Naive thymus-derived CD8-positive, alpha-beta T cell (primary cell): ENCODE results near the gene ALPL. TPM values are rescaled to one million over a fixed set of nuclear protein-coding genes. Genes with fewer than 3 reads are reported as not detected.
"Not testable (repeated sequence)": the region's sequence is repeated elsewhere in the genome, so short reads cannot be mapped to it uniquely, and the experiment has no call there.

ENCODE experiments used
- ATAC-seq, 2 donors: fragments of 150-1000 bp; cut with Tn5 transposase in 1 of 2; sonication (Bioruptor Pico), chemical (Tn5 transposase) in 1 of 2; 1 replicate in 1 of 2; 2 replicates in 1 of 2; pipeline ENCODE4 v1.10.0; 2021; ENCODE audit warnings: mild to moderate bottlenecking in 2 of 2, moderate library complexity in 2 of 2
- POLR2A ChIA-PET: fragments of 350-600 bp; sonication (Branson Sonifier 250); formaldehyde crosslinking; loops from one replicate; lab custom pipeline; 2021; ENCODE audit warnings: antibody characterized with exemption; lab: Charles Lee
- DNase-seq, 10 donors: peaks; one replicate each; pipeline versions ENCODE4 v3.0.0 to v3.0.0-alpha.2; 2020 to 2022
- H3K27ac Mint-ChIP-seq, 10 donors: one replicate each; pipeline ENCODE4 v1.8.0; 2020 to 2022; ENCODE audit warnings: mild to moderate bottlenecking in 10 of 10, mixed read lengths in 10 of 10, moderate library complexity in 4 of 10, inconsistent platforms in 1 of 10
- H3K27me3 Mint-ChIP-seq, 5 donors: one replicate each; pipeline ENCODE4 v1.8.0; 2021 to 2022; ENCODE audit warnings: mixed read lengths in 5 of 5
- H3K36me3 Mint-ChIP-seq, 3 donors: one replicate each; pipeline ENCODE4 v1.8.0; 2020 to 2022; ENCODE audit warnings: mixed read lengths in 3 of 3, mild to moderate bottlenecking in 2 of 3, inconsistent platforms in 1 of 3
- H3K4me1 Mint-ChIP-seq, 4 donors: one replicate each; pipeline ENCODE4 v1.8.0; 2021 to 2022; ENCODE audit warnings: mixed read lengths in 4 of 4
- H3K4me3 Mint-ChIP-seq, 10 donors: one replicate each; pipeline ENCODE4 v1.8.0; 2020 to 2022; ENCODE audit warnings: mild to moderate bottlenecking in 10 of 10, mixed read lengths in 10 of 10, moderate library complexity in 6 of 10, inconsistent platforms in 1 of 10
- H3K9me3 Mint-ChIP-seq, 9 donors: one replicate each; pipeline ENCODE4 v1.8.0; 2020 to 2022; ENCODE audit warnings: mixed read lengths in 9 of 9, mild to moderate bottlenecking in 3 of 9, inconsistent platforms in 1 of 9, moderate library complexity in 1 of 9
- polyA plus RNA-seq, 3 donors: library from polyadenylated mRNA; unstranded; fragments of 300-500 nt; fragmentation: Illumina TruSeq; gene quantifications; one replicate each; pipeline ENCODE4 v1.2.3, GENCODE V29; 2021
- total RNA-seq, 8 experiments: library from RNA in 2 of 8; stranded (reverse) in 2 of 8; gene quantifications; one replicate each; pipeline ENCODE4 v1.2.3 and lab custom pipeline; 2021 to 2026

ALPL gene
- total and polyA plus RNA-seq, 5 experiments from 2014 or later, result not detected

GRCh38 chr1:21510885-21511578 lies 1.8 kb downstream of the ALPL start:
- DNase-seq (peak in 1 of 10 donors; percentile 26), ATAC-seq (no peak)
- Mint-ChIP-seq H3K4me1 (peaks cover 4 to 13% (median 7%) of the 10 kb centered on the region in 4 donors), H3K36me3 (peaks cover 0 to 4% (median 3%) of the 10 kb centered on the region in 3 donors), H3K27me3 (peaks cover 30 to 53% (median 38%) of the 10 kb centered on the region in 5 donors), H3K9me3 (no peaks in the 10 kb centered on the region), H3K27ac (no peak overlapping the region), H3K4me3 (peak overlapping the region in 4 of 10 donors; percentile 0 to 59 (median 30))
- POLR2A ChIA-PET, result no interaction called here

GRCh38 chr1:21511579-21512522 lies 2.6 kb downstream of the ALPL start:
- POLR2A ChIA-PET, result no interaction called here

GRCh38 chr1:21514245-21514644 lies 5.0 kb downstream of the ALPL start:
- ATAC-seq (no peak), DNase-seq (peak in 1 of 10 donors; percentile 35)
- Mint-ChIP-seq H3K27ac (peak overlapping the region in 1 of 10 donors; percentile 34), H3K36me3 (no peaks in the 10 kb centered on the region), H3K4me3 (no peak overlapping the region), H3K27me3 (peaks cover 13 to 21% (median 18%) of the 10 kb centered on the region in 5 donors), H3K9me3 (no peaks in the 10 kb centered on the region), H3K4me1 (peaks cover 0 to 22% (median 0%) of the 10 kb centered on the region in 4 donors)
- POLR2A ChIA-PET, result no interaction called here

More at GRCh38 chr1:21511579-21512522, 2.6 kb downstream of the ALPL start:
- peak in 1 of 10 donors; percentile 8 for DNase-seq
- Mint-ChIP-seq H3K36me3 (peaks cover 0 to 4% (median 3%) of the 10 kb centered on the region in 3 donors), H3K4me3 (peak overlapping the region in 1 of 10 donors; percentile 59), H3K4me1 (peaks cover 4 to 13% (median 7%) of the 10 kb centered on the region in 4 donors), H3K9me3 (no peaks in the 10 kb centered on the region), H3K27me3 (peaks cover 24 to 44% (median 34%) of the 10 kb centered on the region in 5 donors), H3K27ac (no peak overlapping the region)
- no peak for ATAC-seq

- no peak overlapping the region for H3K4me3 Mint-ChIP-seq
- POLR2A ChIA-PET, result no interaction called here
- no peak overlapping the region for H3K27ac Mint-ChIP-seq
- peak in 1 of 10 donors; percentile 19 for DNase-seq
- no peaks in the 10 kb centered on the region for H3K36me3 Mint-ChIP-seq
- H3K9me3 Mint-ChIP-seq, result no peaks in the 10 kb centered on the region
- H3K27me3 Mint-ChIP-seq, result peaks cover 0 to 6% (median 3%) of the 10 kb centered on the region in 5 donors
- peaks cover 0 to 26% (median 0%) of the 10 kb centered on the region in 4 donors for H3K4me1 Mint-ChIP-seq
- no peak for ATAC-seq
Observed at GRCh38 chr1:21517161-21517589, 8.0 kb downstream of the ALPL start.

GRCh38 chr1:21517660-21518480 lies 8.6 kb downstream of the ALPL start:
- no peak overlapping the region for H3K27ac Mint-ChIP-seq
- H3K4me1 Mint-ChIP-seq, result peaks cover 0 to 26% (median 0%) of the 10 kb centered on the region in 4 donors
- POLR2A ChIA-PET, result no interaction called here
- H3K27me3 Mint-ChIP-seq, result peaks cover 0 to 4% (median 3%) of the 10 kb centered on the region in 5 donors
- no peaks in the 10 kb centered on the region for H3K9me3 Mint-ChIP-seq
- H3K4me3 Mint-ChIP-seq, result no peak overlapping the region
- ATAC-seq (peak in 1 of 2 donors; percentile 33), DNase-seq (peak in 1 of 10 donors; percentile 2)
- no peaks in the 10 kb centered on the region for H3K36me3 Mint-ChIP-seq

- no peak overlapping the region for H3K27ac Mint-ChIP-seq
Observed at GRCh38 chr1:21518774-21519455, 9.7 kb downstream of the ALPL start.

GRCh38 chr1:21519486-21520070 lies 10.4 kb downstream of the ALPL start:
- not testable (repeated sequence) for ATAC-seq, H3K4me3 Mint-ChIP-seq, H3K9me3 Mint-ChIP-seq, H3K27ac Mint-ChIP-seq, H3K27me3 Mint-ChIP-seq, H3K36me3 Mint-ChIP-seq
- peak in 1 of 10 donors; percentile 36 for DNase-seq
- POLR2A ChIA-PET, result interaction anchor here (0.6 kb wide), 1 partner anchor 401 kb away, joined by 4 read pairs; no protein-coding TSS in a partner anchor
- peaks cover 0 to 24% (median 0%) of the 10 kb centered on the region in 4 donors for H3K4me1 Mint-ChIP-seq

More at GRCh38 chr1:21518774-21519455, 9.7 kb downstream of the ALPL start:
- ATAC-seq (peak in 1 of 2 donors; percentile 25), DNase-seq (peak in 1 of 10 donors; percentile 43)
- POLR2A ChIA-PET, result interaction anchor here (0.6 kb wide), 1 partner anchor 401 kb away, joined by 4 read pairs; no protein-coding TSS in a partner anchor
- Mint-ChIP-seq H3K9me3 (no peaks in the 10 kb centered on the region), H3K4me3 (no peak overlapping the region), H3K4me1 (peaks cover 0 to 26% (median 0%) of the 10 kb centered on the region in 4 donors), H3K27me3 (peaks cover 0 to 4% (median 2%) of the 10 kb centered on the region in 5 donors), H3K36me3 (no peaks in the 10 kb centered on the region)

GRCh38 chr1:21520899-21521716 lies 11.9 kb downstream of the ALPL start:
- Mint-ChIP-seq H3K36me3 (no peaks in the 10 kb centered on the region), H3K9me3 (no peaks in the 10 kb centered on the region), H3K27ac (no peak overlapping the region), H3K27me3 (peaks cover 0 to 3% (median 1%) of the 10 kb centered on the region in 5 donors), H3K4me3 (no peak overlapping the region), H3K4me1 (peaks cover 0 to 31% (median 0%) of the 10 kb centered on the region in 4 donors)
- no peak for DNase-seq
- POLR2A ChIA-PET, result interaction anchor here (0.6 kb wide), 1 partner anchor 244 kb away, joined by 4 read pairs; no protein-coding TSS in a partner anchor
- no peak for ATAC-seq

- POLR2A ChIA-PET, result no interaction called here
- ATAC-seq, result no peak
- Mint-ChIP-seq H3K4me3 (no peak overlapping the region), H3K9me3 (no peaks in the 10 kb centered on the region), H3K36me3 (no peaks in the 10 kb centered on the region), H3K27me3 (no peaks in the 10 kb centered on the region), H3K27ac (no peak overlapping the region), H3K4me1 (peaks cover 0 to 31% (median under 1%) of the 10 kb centered on the region in 4 donors)
- no peak for DNase-seq
Observed at GRCh38 chr1:21521717-21522060, 12.5 kb downstream of the ALPL start.

- Mint-ChIP-seq H3K27me3 (no peaks in the 10 kb centered on the region), H3K4me3 (no peak overlapping the region)
Observed at GRCh38 chr1:21522525-21523038, 13.4 kb downstream of the ALPL start.

More at GRCh38 chr1:21522525-21523038, 13.4 kb downstream of the ALPL start:
- POLR2A ChIA-PET, result no interaction called here
- H3K9me3 Mint-ChIP-seq, result no peaks in the 10 kb centered on the region
- peak in 1 of 10 donors; percentile 35 for DNase-seq
- no peak for ATAC-seq
- H3K36me3 Mint-ChIP-seq, result no peaks in the 10 kb centered on the region
- peak overlapping the region in 2 of 10 donors; percentile 12 to 30 for H3K27ac Mint-ChIP-seq
- peaks cover 0 to 26% (median 1%) of the 10 kb centered on the region in 4 donors for H3K4me1 Mint-ChIP-seq
